Natural killer cell (primary cell): ENCODE data around the gene CFAP57. TPM values are rescaled to one million over a fixed set of nuclear protein-coding genes. Genes with fewer than 3 reads are reported as not detected.

ENCODE experiments used
- ATAC-seq, 3 donors: fragments of 150-1000 bp in 2 of 3; fragments of 200-7000 bp in 1 of 3; cut with Tn5 transposase; 1 replicate in 1 of 3; 2 replicates in 2 of 3; pipeline ENCODE4 v1.10.0; 2021; ENCODE audit warnings: mild to moderate bottlenecking in 2 of 3, moderate library complexity in 2 of 3
- DNase-seq, 2 donors: peaks; one replicate each; pipeline versions ENCODE4 v3.0.0 to v3.0.0-alpha.2; 2013 to 2021; ENCODE audit warnings: mixed read lengths in 1 of 2
- H3K27ac ChIP-seq: one replicate; pipeline ENCODE4 v1.5.1; 2013; ENCODE audit warnings: mild to moderate bottlenecking, low read length
- H3K27me3 ChIP-seq: one replicate; pipeline ENCODE4 v1.6.1; 2013; ENCODE audit warnings: low read length; ENCODE audit not compliant: control insufficient read depth, insufficient read depth
- H3K36me3 ChIP-seq: one replicate; pipeline ENCODE4 v1.6.1; 2013; ENCODE audit warnings: low read length; ENCODE audit not compliant: control insufficient read depth, insufficient read depth
- H3K4me1 ChIP-seq: one replicate; pipeline ENCODE4 v1.6.1; 2013; ENCODE audit warnings: low read length; ENCODE audit not compliant: control insufficient read depth, insufficient read depth
- H3K4me3 ChIP-seq: one replicate; pipeline ENCODE4 v1.5.1; 2013; ENCODE audit warnings: low read length
- H3K9me3 ChIP-seq: one replicate; pipeline ENCODE4 v1.6.1; 2013; ENCODE audit warnings: low read length; ENCODE audit not compliant: control insufficient read depth, insufficient read depth
- H3K27ac Mint-ChIP-seq, 2 donors: one replicate each; pipeline ENCODE4 v1.8.0; 2022; ENCODE audit warnings: mild to moderate bottlenecking in 2 of 2, mixed read lengths in 2 of 2, moderate library complexity in 1 of 2
- H3K27me3 Mint-ChIP-seq, 2 donors: one replicate each; pipeline ENCODE4 v1.8.0; 2022; ENCODE audit warnings: low read depth in 2 of 2, mixed read lengths in 2 of 2
- H3K36me3 Mint-ChIP-seq: one replicate; pipeline ENCODE4 v1.8.0; 2022; ENCODE audit warnings: mixed read lengths
- H3K4me1 Mint-ChIP-seq, 2 donors: one replicate each; pipeline ENCODE4 v1.8.0; 2022; ENCODE audit warnings: mixed read lengths in 2 of 2
- H3K4me3 Mint-ChIP-seq: one replicate; pipeline ENCODE4 v1.8.0; 2022; ENCODE audit warnings: mild to moderate bottlenecking, moderate library complexity, mixed read lengths
- H3K9me3 Mint-ChIP-seq, 2 donors: one replicate each; pipeline ENCODE4 v1.8.0; 2022; ENCODE audit warnings: mixed read lengths in 2 of 2
- CTCF ChIP-seq: fragments of 200-600 bp; IDR thresholded peaks from one replicate; pipeline ENCODE4 v1.8.0; 2022; ENCODE audit warnings: antibody characterized with exemption
- WGBS: methylation state at CpG from one replicate; pipeline ENCODE4 v1.1.7; 2013; ENCODE audit warnings: missing lambda C conversion rate; ENCODE audit not compliant: insufficient coverage; 5-methylcytosine and 5-hydroxymethylcytosine counted together
- intact Hi-C: fragments of 100-400 bp; cut with micrococcal nuclease; formaldehyde crosslinking; loops from one replicate; pipeline ENCODE4 v1.14.2; 2022
- total RNA-seq, 4 donors: library from RNA; stranded (reverse); fragments of 120-200 nt in 1 of 4; gene quantifications; one replicate each; pipeline versions ENCODE4 v1.2.3 to v1.2.4, GENCODE V29; 2013 to 2022

Gene CFAP57
- total RNA-seq, 3 donors from 2014 or later (not counting 1 experiment from before 2014, with no cell fraction given): 0.19 TPM; not detected in 2

- Mint-ChIP-seq H3K4me3 (no peak overlapping the region), H3K9me3 (no peaks in the 10 kb centered on the region), H3K27ac (no peak overlapping the region), H3K4me1 (no peaks in the 10 kb centered on the region), H3K27me3 (peaks cover 0 to 3% of the 10 kb centered on the region in 2 donors), H3K36me3 (no peaks in the 10 kb centered on the region)
- intact Hi-C loops: no loop called here
- no peaks in the 10 kb centered on the region for H3K27me3 ChIP-seq
- no peak for TF ChIP-seq CTCF
- no peak overlapping the region for H3K4me3 ChIP-seq
- DNase-seq (no peak), ATAC-seq (no peak)
- no peaks in the 10 kb centered on the region for H3K36me3 ChIP-seq
- WGBS: 92% methylated on average over 6 of the region's 8 CpGs
- no peak overlapping the region for H3K27ac ChIP-seq
- peaks cover 4% of the 10 kb centered on the region for H3K4me1 ChIP-seq
- H3K9me3 ChIP-seq: no peaks in the 10 kb centered on the region
Measured at GRCh38 chr1:43235040-43235439, 62.9 kb downstream of the CFAP57 start.

- H3K9me3 Mint-ChIP-seq: no peaks in the 10 kb centered on the region
- H3K36me3 Mint-ChIP-seq: no peaks in the 10 kb centered on the region
- Histone ChIP-seq H3K27ac (no peak overlapping the region), H3K9me3 (no peaks in the 10 kb centered on the region), H3K4me3 (no peak overlapping the region), H3K36me3 (no peaks in the 10 kb centered on the region), H3K27me3 (no peaks in the 10 kb centered on the region), H3K4me1 (peaks cover 4% of the 10 kb centered on the region)
- H3K4me1 Mint-ChIP-seq: no peaks in the 10 kb centered on the region
- no peak overlapping the region for H3K27ac Mint-ChIP-seq
- TF ChIP-seq CTCF: no peak
- peaks cover 0 to 3% of the 10 kb centered on the region in 2 donors for H3K27me3 Mint-ChIP-seq
- no peak for DNase-seq
- ATAC-seq: no peak
- 82% methylated on average over 9 of the region's 9 CpGs for WGBS
- intact Hi-C loops: no loop called here
- H3K4me3 Mint-ChIP-seq: no peak overlapping the region
Measured at GRCh38 chr1:43235451-43236121, 63.5 kb downstream of the CFAP57 start.

GRCh38 chr1:43237121-43237520 lies 65.0 kb downstream of the CFAP57 start:
- no peak overlapping the region for H3K27ac ChIP-seq
- intact Hi-C loops: no loop called here
- Mint-ChIP-seq H3K4me3 (no peak overlapping the region), H3K9me3 (no peaks in the 10 kb centered on the region), H3K36me3 (no peaks in the 10 kb centered on the region), H3K27me3 (peaks cover 0 to 3% of the 10 kb centered on the region in 2 donors), H3K27ac (no peak overlapping the region), H3K4me1 (no peaks in the 10 kb centered on the region)
- no peak overlapping the region for H3K4me3 ChIP-seq
- no peaks in the 10 kb centered on the region for H3K9me3 ChIP-seq
- DNase-seq (no peak), ATAC-seq (no peak)
- TF ChIP-seq CTCF: no peak
- no peaks in the 10 kb centered on the region for H3K27me3 ChIP-seq
- H3K36me3 ChIP-seq: no peaks in the 10 kb centered on the region
- H3K4me1 ChIP-seq: peaks cover 4% of the 10 kb centered on the region
- WGBS: 85% methylated on average over 1 of the region's 1 CpG

GRCh38 chr1:43238085-43238484 lies 66.0 kb downstream of the CFAP57 start:
- no peaks in the 10 kb centered on the region for H3K4me1 Mint-ChIP-seq
- intact Hi-C loops: no loop called here
- H3K27me3 Mint-ChIP-seq: peaks cover 0 to 4% of the 10 kb centered on the region in 2 donors
- no peak for ATAC-seq
- no peak for TF ChIP-seq CTCF
- Histone ChIP-seq H3K4me3 (no peak overlapping the region), H3K27me3 (no peaks in the 10 kb centered on the region), H3K9me3 (no peaks in the 10 kb centered on the region), H3K27ac (no peak overlapping the region), H3K4me1 (peaks cover 4% of the 10 kb centered on the region), H3K36me3 (no peaks in the 10 kb centered on the region)
- H3K9me3 Mint-ChIP-seq: no peaks in the 10 kb centered on the region
- peak in 1 of 2 donors; percentile 45 for DNase-seq
- no peaks in the 10 kb centered on the region for H3K36me3 Mint-ChIP-seq
- 30% methylated on average over 5 of the region's 5 CpGs for WGBS
- no peak overlapping the region for H3K27ac Mint-ChIP-seq
- no peak overlapping the region for H3K4me3 Mint-ChIP-seq
